GM23248 (cell line): Measurements from ENCODE around the gene PRPF38B. TPM values are rescaled to one million over a fixed set of nuclear protein-coding genes. Genes with fewer than 3 reads are reported as not detected.
"Not testable (repeated sequence)": the region's sequence is repeated elsewhere in the genome, so short reads cannot be mapped to it uniquely, and the experiment has no call there.

Source experiments
- DNase-seq: peaks from one replicate; pipeline ENCODE4 v3.0.0-alpha.2; 2015
- H2AFZ ChIP-seq: fragments of 200-600 bp; sonication (generic); 2 replicates; pipeline ENCODE4 v1.6.1; 2016; ENCODE audit warnings: antibody characterized with exemption
- H3F3A ChIP-seq: fragments of 200-600 bp; sonication (generic); 2 replicates; pipeline ENCODE4 v1.6.1; 2016; ENCODE audit warnings: mild to moderate bottlenecking, antibody characterized with exemption, mixed run types; ENCODE audit not compliant: insufficient read depth
- H3K27ac ChIP-seq: fragments of 200-600 bp; sonication (generic); 2 replicates; pipeline ENCODE4 v1.5.1; 2016; ENCODE audit warnings: mild to moderate bottlenecking
- H3K27me3 ChIP-seq: fragments of 200-600 bp; sonication (generic); replicated peaks from 2 replicates; pipeline ENCODE4 v1.6.1; 2016; ENCODE audit warnings: mild to moderate bottlenecking; ENCODE audit not compliant: insufficient read depth
- H3K36me3 ChIP-seq: fragments of 200-600 bp; sonication (generic); 2 replicates; pipeline ENCODE4 v1.6.1; 2016; ENCODE audit warnings: low read depth, mild to moderate bottlenecking
- H3K4me1 ChIP-seq: fragments of 200-600 bp; sonication (generic); 2 replicates; pipeline ENCODE4 v1.6.1; 2016; ENCODE audit warnings: mild to moderate bottlenecking; ENCODE audit not compliant: insufficient read depth
- H3K4me2 ChIP-seq: fragments of 200-600 bp; sonication (generic); one replicate; pipeline ENCODE4 v1.6.1; 2016; ENCODE audit warnings: mild to moderate bottlenecking; ENCODE audit not compliant: unreplicated experiment
- H3K4me3 ChIP-seq: fragments of 200-600 bp; sonication (generic); 2 replicates; pipeline ENCODE4 v1.5.1; 2016; ENCODE audit warnings: mild to moderate bottlenecking
- H3K79me2 ChIP-seq: fragments of 200-600 bp; sonication (generic); 2 replicates; pipeline ENCODE4 v1.6.1; 2016; ENCODE audit warnings: mild to moderate bottlenecking; ENCODE audit not compliant: insufficient read depth
- H3K9ac ChIP-seq: fragments of 200-600 bp; sonication (generic); 2 replicates; pipeline ENCODE4 v1.6.1; 2016; ENCODE audit warnings: mild to moderate bottlenecking
- H3K9me2 ChIP-seq: fragments of 200-600 bp; sonication (generic); 2 replicates; pipeline ENCODE4 v1.6.1; 2016; ENCODE audit warnings: mixed run types, mild to moderate bottlenecking, moderate library complexity; ENCODE audit not compliant: insufficient read depth
- H3K9me3 ChIP-seq: fragments of 200-600 bp; sonication (generic); one replicate; pipeline ENCODE4 v1.6.1; 2017; ENCODE audit warnings: low read depth
- H4K20me1 ChIP-seq: fragments of 200-600 bp; sonication (generic); 2 replicates; pipeline ENCODE4 v1.6.0; 2016; ENCODE audit not compliant: insufficient read depth
- EZH2 ChIP-seq: fragments of 200-600 bp; sonication (generic); IDR thresholded peaks from 2 replicates; pipeline ENCODE4 v1.6.1; 2018; ENCODE audit warnings: antibody characterized with exemption, mild to moderate bottlenecking; ENCODE audit not compliant: insufficient read depth, poor library complexity, severe bottlenecking
- EZH2phosphoT487 ChIP-seq: fragments of 200-600 bp; sonication (generic); IDR thresholded peaks from 2 replicates; pipeline ENCODE4 v1.6.1; 2018; ENCODE audit warnings: antibody characterized with exemption, moderate library complexity, mild to moderate bottlenecking, low read depth; ENCODE audit not compliant: insufficient read depth
- WGBS, 2 experiments: methylation state at CpG; one replicate each; pipeline ENCODE4 v1.1.6; 2015 to 2017; ENCODE audit warnings: low lambda C conversion rate in 2 of 2, low coverage in 1 of 2; ENCODE audit errors: missing lambda C conversion rate in 2 of 2; 5-methylcytosine and 5-hydroxymethylcytosine counted together
- in situ Hi-C: fragments of 300-500 bp; cut with MboI; formaldehyde crosslinking; loops from 2 replicates; pipeline ENCODE4 v1.15.0; 2020
- polyA plus RNA-seq: library from polyadenylated mRNA; unstranded; fragments of >200 nt; fragmentation: Nextera tagmentation; extraction: Ambion mirVana; gene quantifications from 2 replicates; pipeline ENCODE4 v1.2.1, GENCODE V29; 2016
- total RNA-seq: library from RNA; depleted of rRNA; stranded (reverse); fragments of >200 nt; shearing (Covaris generic); gene quantifications from 2 replicates; pipeline ENCODE4 v1.2.3, GENCODE V29; 2014

Gene PRPF38B
- total and polyA plus RNA-seq, 2 experiments from 2014 or later, result 10.9 to 25.6 TPM

GRCh38 chr1:108670131-108670773 is 21.9 kb upstream of the PRPF38B start:
- Histone ChIP-seq H3K4me2 (no peak overlapping the region), H3K4me1 (no peaks in the 10 kb centered on the region), H3K9me3 (no peaks in the 10 kb centered on the region), H3K27me3 (no peaks in the 10 kb centered on the region), H2AFZ (no peak overlapping the region), H3K27ac (no peak overlapping the region), H3K4me3 (no peak overlapping the region), H3F3A (no peaks in the 10 kb centered on the region), H3K36me3 (no peaks in the 10 kb centered on the region), H3K9ac (no peak overlapping the region), H4K20me1 (no peaks in the 10 kb centered on the region), H3K79me2 (no peaks in the 10 kb centered on the region), H3K9me2 (no peaks in the 10 kb centered on the region)
- TF ChIP-seq EZH2 (no peak), EZH2phosphoT487 (no peak)
- in situ Hi-C loops, result no loop called here
- 80 to 81% methylated on average over 5 of the region's 5 CpGs for WGBS, 2 experiments
- DNase-seq, result no peak

GRCh38 chr1:108671143-108671542 is 21.0 kb upstream of the PRPF38B start:
- Histone ChIP-seq H3K36me3 (no peaks in the 10 kb centered on the region), H3K9me3 (no peaks in the 10 kb centered on the region), H3K4me1 (no peaks in the 10 kb centered on the region), H3F3A (no peaks in the 10 kb centered on the region), H2AFZ (no peak overlapping the region), H3K79me2 (no peaks in the 10 kb centered on the region), H3K9me2 (no peaks in the 10 kb centered on the region), H4K20me1 (no peaks in the 10 kb centered on the region), H3K9ac (no peak overlapping the region), H3K4me2 (no peak overlapping the region), H3K4me3 (no peak overlapping the region), H3K27ac (no peak overlapping the region), H3K27me3 (no peaks in the 10 kb centered on the region)
- WGBS, 2 experiments, result 72 to 80% methylated on average over 2 of the region's 2 CpGs
- in situ Hi-C loops, result no loop called here
- TF ChIP-seq EZH2phosphoT487 (no peak), EZH2 (no peak)
- DNase-seq, result no peak

GRCh38 chr1:108678706-108679105 is 13.4 kb upstream of the PRPF38B start:
- Histone ChIP-seq H3K9me3 (no peaks in the 10 kb centered on the region), H3K27ac (no peak overlapping the region), H3K27me3 (no peaks in the 10 kb centered on the region), H3K4me1 (no peaks in the 10 kb centered on the region), H3K9ac (no peak overlapping the region), H3K4me3 (no peak overlapping the region), H2AFZ (no peak overlapping the region), H3K36me3 (no peaks in the 10 kb centered on the region), H3K79me2 (no peaks in the 10 kb centered on the region), H3F3A (no peaks in the 10 kb centered on the region), H3K4me2 (no peak overlapping the region), H3K9me2 (no peaks in the 10 kb centered on the region), H4K20me1 (no peaks in the 10 kb centered on the region)
- no peak for DNase-seq
- in situ Hi-C loops, result no loop called here
- TF ChIP-seq EZH2phosphoT487 (no peak), EZH2 (no peak)
- WGBS, 2 experiments, result 68 to 69% methylated on average over 4 of the region's 4 CpGs

- WGBS, 2 experiments, result 68 to 70% methylated on average over 10 of the region's 10 CpGs
- no peak for DNase-seq
- Histone ChIP-seq H3K4me2 (no peak overlapping the region), H3K27ac (no peak overlapping the region), H3K79me2 (no peaks in the 10 kb centered on the region), H3K4me1 (no peaks in the 10 kb centered on the region), H3K4me3 (no peak overlapping the region), H3K27me3 (no peaks in the 10 kb centered on the region), H3K36me3 (no peaks in the 10 kb centered on the region), H4K20me1 (no peaks in the 10 kb centered on the region), H3K9ac (no peak overlapping the region), H3K9me3 (no peaks in the 10 kb centered on the region), H3F3A (no peaks in the 10 kb centered on the region), H2AFZ (peak overlapping the region; percentile 31; the same call in 1 of the 2 replicates), H3K9me2 (no peaks in the 10 kb centered on the region)
- TF ChIP-seq EZH2 (no peak), EZH2phosphoT487 (no peak)
- in situ Hi-C loops, result no loop called here
Measured at GRCh38 chr1:108679586-108680213, 12.4 kb upstream of the PRPF38B start.

- H3K9me3 ChIP-seq, H3K79me2 ChIP-seq, H4K20me1 ChIP-seq, H3K9me2 ChIP-seq, H3K4me2 ChIP-seq, H3K27ac ChIP-seq, H3K4me3 ChIP-seq, in situ Hi-C loops, H3K36me3 ChIP-seq, H3K4me1 ChIP-seq, H3K27me3 ChIP-seq, H2AFZ ChIP-seq, DNase-seq, H3F3A ChIP-seq, H3K9ac ChIP-seq: not testable (repeated sequence)
- 72 to 80% methylated on average over 4 of the region's 4 CpGs for WGBS, 2 experiments
Measured at GRCh38 chr1:108681701-108682100, 10.4 kb upstream of the PRPF38B start.
